C4-2B (cell line): ENCODE data around the gene SLX1A.

Experiments
- ZFX ChIP-seq: fragments of 450-650 bp; IDR thresholded peaks from 2 replicates; pipeline ENCODE4 v1.6.1; 2017
- TF ChIP-seq, protein P1 (sequence below): fragments of 450-650 bp; conservative IDR thresholded peaks from 2 replicates; pipeline ENCODE4 v1.5.1; 2017; ENCODE audit warnings: mild to moderate bottlenecking

GRCh38 chr16:30184096-30184890 is 9.4 kb upstream of the SLX1A start:
- TF ChIP-seq, protein P1, sequence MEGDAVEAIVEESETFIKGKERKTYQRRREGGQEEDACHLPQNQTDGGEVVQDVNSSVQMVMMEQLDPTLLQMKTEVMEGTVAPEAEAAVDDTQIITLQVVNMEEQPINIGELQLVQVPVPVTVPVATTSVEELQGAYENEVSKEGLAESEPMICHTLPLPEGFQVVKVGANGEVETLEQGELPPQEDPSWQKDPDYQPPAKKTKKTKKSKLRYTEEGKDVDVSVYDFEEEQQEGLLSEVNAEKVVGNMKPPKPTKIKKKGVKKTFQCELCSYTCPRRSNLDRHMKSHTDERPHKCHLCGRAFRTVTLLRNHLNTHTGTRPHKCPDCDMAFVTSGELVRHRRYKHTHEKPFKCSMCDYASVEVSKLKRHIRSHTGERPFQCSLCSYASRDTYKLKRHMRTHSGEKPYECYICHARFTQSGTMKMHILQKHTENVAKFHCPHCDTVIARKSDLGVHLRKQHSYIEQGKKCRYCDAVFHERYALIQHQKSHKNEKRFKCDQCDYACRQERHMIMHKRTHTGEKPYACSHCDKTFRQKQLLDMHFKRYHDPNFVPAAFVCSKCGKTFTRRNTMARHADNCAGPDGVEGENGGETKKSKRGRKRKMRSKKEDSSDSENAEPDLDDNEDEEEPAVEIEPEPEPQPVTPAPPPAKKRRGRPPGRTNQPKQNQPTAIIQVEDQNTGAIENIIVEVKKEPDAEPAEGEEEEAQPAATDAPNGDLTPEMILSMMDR = no peak
- no peak for TF ChIP-seq ZFX
